Fibroblast of lung (primary cell): ENCODE measurements around the gene NEDD4L. TPM values are rescaled to one million over a fixed set of nuclear protein-coding genes. Genes with fewer than 3 reads are reported as not detected.

Experiments used
- DNase-seq, 2 donors: peaks; one replicate each; pipeline versions ENCODE4 v3.0.0 to v3.0.0-alpha.2; 2010; ENCODE audit warnings: low read depth in 2 of 2
- H2AFZ ChIP-seq: 2 replicates; pipeline ENCODE4 v1.5.1; 2012; ENCODE audit warnings: low read length, control low read depth, inconsistent platforms
- H3K27ac ChIP-seq: 2 replicates; pipeline ENCODE4 v1.5.1; 2011; ENCODE audit warnings: low read length, control low read depth; ENCODE audit not compliant: insufficient read depth
- H3K27me3 ChIP-seq: 2 replicates; pipeline ENCODE4 v1.5.1; 2011; ENCODE audit warnings: mild to moderate bottlenecking, low read length; ENCODE audit not compliant: control insufficient read depth, insufficient read depth
- H3K36me3 ChIP-seq: 2 replicates; pipeline ENCODE4 v1.5.1; 2011; ENCODE audit warnings: low read length; ENCODE audit not compliant: control insufficient read depth, insufficient read depth
- H3K4me1 ChIP-seq: 2 replicates; pipeline ENCODE4 v1.5.1; 2011; ENCODE audit warnings: low read length; ENCODE audit not compliant: control insufficient read depth, insufficient read depth; ENCODE audit errors: extremely low read depth
- H3K4me2 ChIP-seq: 2 replicates; pipeline ENCODE4 v1.5.1; 2011; ENCODE audit warnings: low read length, control low read depth; ENCODE audit not compliant: insufficient read depth; ENCODE audit errors: extremely low read depth
- H3K4me3 ChIP-seq, 4 experiments: fragments of 200-600 bp in 1 of 4; sonication (generic) in 1 of 4; replicated peaks in 1 of 4; 2 replicates each; pipeline ENCODE4 v1.5.1; 2011 to 2016; ENCODE audit warnings: low read length in 4 of 4, low read depth in 3 of 4, mild to moderate bottlenecking in 3 of 4, control low read depth in 2 of 4, inconsistent platforms in 1 of 4, mixed read lengths in 1 of 4; ENCODE audit not compliant: insufficient read depth in 1 of 4; ENCODE audit errors: control extremely low read depth in 1 of 4
- H3K79me2 ChIP-seq: 2 replicates; pipeline ENCODE4 v1.5.1; 2012; ENCODE audit warnings: mild to moderate bottlenecking, low read length, inconsistent platforms; ENCODE audit not compliant: control insufficient read depth, insufficient read depth
- H3K9ac ChIP-seq: 2 replicates; pipeline ENCODE4 v1.5.1; 2011; ENCODE audit warnings: mild to moderate bottlenecking, low read length, control low read depth; ENCODE audit not compliant: insufficient read depth
- H3K9me3 ChIP-seq: 2 replicates; pipeline ENCODE4 v1.5.1; 2012; ENCODE audit warnings: low read depth, low read length; ENCODE audit not compliant: control insufficient read depth, insufficient read depth
- H4K20me1 ChIP-seq: 2 replicates; pipeline ENCODE4 v1.5.1; 2011; ENCODE audit warnings: low read length; ENCODE audit not compliant: control insufficient read depth, insufficient read depth; ENCODE audit errors: extremely low read depth
- CTCF ChIP-seq, 2 donors: IDR thresholded peaks in 1 of 2; conservative IDR thresholded peaks in 1 of 2; 1 replicate in 1 of 2; 2 replicates in 1 of 2; pipeline ENCODE4 v1.5.1; 2011 to 2012; ENCODE audit warnings: low read length in 2 of 2, control low read depth in 1 of 2, inconsistent platforms in 1 of 2, low read depth in 1 of 2, mild to moderate bottlenecking in 1 of 2
- EZH2 ChIP-seq: IDR thresholded peaks from 2 replicates; pipeline ENCODE4 v1.5.1; 2012; ENCODE audit warnings: low read length, control low read depth, mild to moderate bottlenecking; ENCODE audit errors: missing control alignments
- polyA plus RNA-seq, 2 donors: library from polyadenylated mRNA; depleted of rRNA in 1 of 2; stranded (reverse) in 1 of 2; unstranded in 1 of 2; fragments of >200 nt; gene quantifications; 2 replicates each; pipeline ENCODE4 v1.2.1, GENCODE V29; 2011 to 2012; ENCODE audit warnings: missing spikeins in 1 of 2
- total RNA-seq: library from RNA; depleted of rRNA; stranded (reverse); fragments of >200 nt; gene quantifications from 2 replicates; pipeline ENCODE4 v1.2.1, GENCODE V29; 2014

NEDD4L gene
- total and polyA plus RNA-seq, 2 donors (not counting 1 experiment from before 2014, with no cell fraction given) = 5.5 to 18.7 TPM

GRCh38 chr18:58291131-58291530 lies 247.1 kb downstream of the NEDD4L start:
- peaks cover 11% of the 10 kb centered on the region for H3K4me1 ChIP-seq
- no peak overlapping the region for H3K4me3 ChIP-seq
- H3K79me2 ChIP-seq = no peaks in the 10 kb centered on the region
- DNase-seq = peak in 1 of 2 donors; percentile 35
- no peak overlapping the region for H3K27ac ChIP-seq
- no peaks in the 10 kb centered on the region for H3K9me3 ChIP-seq
- H3K9ac ChIP-seq = no peak overlapping the region
- H2AFZ ChIP-seq = no peak overlapping the region
- no peaks in the 10 kb centered on the region for H3K27me3 ChIP-seq
- no peak for TF ChIP-seq CTCF (conservative IDR thresholded peaks at IDR 0.05 in 1 of 2, IDR thresholded peaks at IDR 0.05 in 1 of 2; ENCODE audit: low read depth in 1 of 2, low read length in 2 of 2)
- TF ChIP-seq EZH2 = no peak
- no peaks in the 10 kb centered on the region for H3K36me3 ChIP-seq
- no peaks in the 10 kb centered on the region for H4K20me1 ChIP-seq
- no peak overlapping the region for H3K4me2 ChIP-seq

GRCh38 chr18:58292638-58293037 lies 248.6 kb downstream of the NEDD4L start:
- Histone ChIP-seq H3K4me2 (no peak overlapping the region), H3K79me2 (no peaks in the 10 kb centered on the region), H3K4me1 (peaks cover 11% of the 10 kb centered on the region), H3K9me3 (no peaks in the 10 kb centered on the region), H3K9ac (no peak overlapping the region), H3K36me3 (no peaks in the 10 kb centered on the region), H4K20me1 (no peaks in the 10 kb centered on the region), H3K4me3 (no peak overlapping the region), H3K27me3 (no peaks in the 10 kb centered on the region), H3K27ac (no peak overlapping the region), H2AFZ (no peak overlapping the region)
- TF ChIP-seq CTCF (conservative IDR thresholded peaks at IDR 0.05 in 1 of 2, IDR thresholded peaks at IDR 0.05 in 1 of 2; ENCODE audit: low read depth in 1 of 2, low read length in 2 of 2) (no peak), EZH2 (no peak)
- DNase-seq = no peak

GRCh38 chr18:58297198-58297597 lies 253.2 kb downstream of the NEDD4L start:
- Histone ChIP-seq H4K20me1 (no peaks in the 10 kb centered on the region), H3K27me3 (no peaks in the 10 kb centered on the region), H2AFZ (no peak overlapping the region), H3K27ac (no peak overlapping the region), H3K9me3 (no peaks in the 10 kb centered on the region), H3K4me3 (no peak overlapping the region), H3K9ac (no peak overlapping the region), H3K79me2 (no peaks in the 10 kb centered on the region), H3K4me2 (no peak overlapping the region), H3K4me1 (peaks cover 10% of the 10 kb centered on the region), H3K36me3 (no peaks in the 10 kb centered on the region)
- TF ChIP-seq CTCF (conservative IDR thresholded peaks at IDR 0.05 in 1 of 2, IDR thresholded peaks at IDR 0.05 in 1 of 2; ENCODE audit: low read depth in 1 of 2, low read length in 2 of 2) (no peak), EZH2 (no peak)
- peak; percentile 35 to 78 for DNase-seq
